Measurements from ENCODE around the gene ANKRD6. TPM values are rescaled to one million over a fixed set of nuclear protein-coding genes. Genes with fewer than 3 reads are reported as not detected.

ANKRD6 gene
- total and polyA plus RNA-seq, 11 donors, result 3.5 to 14.1 (median 10.2) TPM

DNA sequence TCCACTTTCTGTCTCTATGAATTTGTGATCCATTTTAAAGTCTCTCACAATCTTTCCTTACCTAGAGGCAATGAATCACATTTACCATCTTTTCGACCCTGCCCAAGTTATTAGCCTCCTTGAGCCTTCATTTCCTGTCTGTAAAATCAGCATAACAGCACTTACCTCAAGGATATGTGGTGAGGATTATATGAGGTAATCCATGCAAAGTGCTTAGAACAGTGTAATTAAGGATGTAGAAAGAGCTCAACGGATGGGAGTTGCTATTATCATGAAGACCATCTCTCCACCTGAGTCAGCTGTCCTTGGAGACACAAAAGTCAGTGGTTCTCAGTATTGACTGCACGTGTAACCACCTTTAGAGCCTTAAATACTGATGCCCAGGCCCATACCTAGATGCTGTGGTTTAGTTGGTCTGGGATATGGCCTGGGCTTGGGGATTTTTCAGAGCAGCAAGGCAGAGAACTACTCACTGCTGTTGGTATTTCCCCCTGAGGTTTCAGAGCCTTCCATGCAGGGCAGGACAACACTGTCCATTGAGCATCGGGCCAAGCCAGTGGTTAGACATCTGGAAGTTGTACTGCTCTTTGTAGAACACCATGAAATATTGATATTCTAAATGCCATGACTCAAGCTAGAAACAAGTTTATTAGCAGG is 149.8 kb downstream of the ANKRD6 start:
- DNase-seq (no peak), ATAC-seq (no peak)
- no peak overlapping the region for H3K27ac ChIP-seq
- H3K4me1 ChIP-seq, result peaks cover 0 to 4% (median 0%) of the 10 kb centered on the region in 12 donors
- no peaks in the 10 kb centered on the region for H3K36me3 ChIP-seq
- intact Hi-C loops (cut with DNase I), result no loop called here
- no peaks in the 10 kb centered on the region for H3K27me3 ChIP-seq
- no peak for TF ChIP-seq POLR2A (IDR thresholded peaks at IDR 0.05)
- TF ChIP-seq, protein P1, sequence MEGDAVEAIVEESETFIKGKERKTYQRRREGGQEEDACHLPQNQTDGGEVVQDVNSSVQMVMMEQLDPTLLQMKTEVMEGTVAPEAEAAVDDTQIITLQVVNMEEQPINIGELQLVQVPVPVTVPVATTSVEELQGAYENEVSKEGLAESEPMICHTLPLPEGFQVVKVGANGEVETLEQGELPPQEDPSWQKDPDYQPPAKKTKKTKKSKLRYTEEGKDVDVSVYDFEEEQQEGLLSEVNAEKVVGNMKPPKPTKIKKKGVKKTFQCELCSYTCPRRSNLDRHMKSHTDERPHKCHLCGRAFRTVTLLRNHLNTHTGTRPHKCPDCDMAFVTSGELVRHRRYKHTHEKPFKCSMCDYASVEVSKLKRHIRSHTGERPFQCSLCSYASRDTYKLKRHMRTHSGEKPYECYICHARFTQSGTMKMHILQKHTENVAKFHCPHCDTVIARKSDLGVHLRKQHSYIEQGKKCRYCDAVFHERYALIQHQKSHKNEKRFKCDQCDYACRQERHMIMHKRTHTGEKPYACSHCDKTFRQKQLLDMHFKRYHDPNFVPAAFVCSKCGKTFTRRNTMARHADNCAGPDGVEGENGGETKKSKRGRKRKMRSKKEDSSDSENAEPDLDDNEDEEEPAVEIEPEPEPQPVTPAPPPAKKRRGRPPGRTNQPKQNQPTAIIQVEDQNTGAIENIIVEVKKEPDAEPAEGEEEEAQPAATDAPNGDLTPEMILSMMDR (IDR thresholded peaks at IDR 0.05), result no peak
- no peak overlapping the region for H3K4me3 ChIP-seq
- WGBS, 4 donors, result 88 to 90% (median 89%) methylated on average over 4 of the region's 4 CpGs
- no peaks in the 10 kb centered on the region for H3K9me3 ChIP-seq

DNA sequence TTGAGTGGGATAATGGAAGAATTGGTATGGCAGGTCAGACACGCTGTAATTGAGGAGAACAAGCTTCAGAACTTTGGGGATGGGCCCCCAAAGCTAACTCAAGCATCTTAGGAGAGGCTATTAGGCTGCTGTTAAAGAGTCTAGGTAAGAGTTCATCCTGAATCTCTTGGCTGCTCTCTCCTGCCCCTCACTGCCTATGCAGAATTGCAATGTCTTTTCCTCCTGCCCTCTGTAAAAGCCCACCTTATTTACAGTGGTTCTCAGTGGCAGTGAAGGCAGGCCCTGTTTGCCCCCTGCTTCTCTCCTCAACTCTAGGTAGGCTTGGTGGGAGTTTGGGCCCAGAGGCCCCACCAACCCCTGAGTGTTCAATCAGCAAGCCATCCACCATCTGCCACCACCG is 150.6 kb downstream of the ANKRD6 start:
- 88 to 100% (median 97%) methylated on average over 2 of the region's 2 CpGs for WGBS, 4 donors
- Histone ChIP-seq H3K27ac (no peak overlapping the region), H3K36me3 (no peaks in the 10 kb centered on the region), H3K4me3 (no peak overlapping the region), H3K9me3 (no peaks in the 10 kb centered on the region), H3K27me3 (no peaks in the 10 kb centered on the region), H3K4me1 (peaks cover 0 to 4% (median 0%) of the 10 kb centered on the region in 12 donors)
- intact Hi-C loops (cut with DNase I), result no loop called here
- no peak for ATAC-seq
- no peak for DNase-seq
- TF ChIP-seq, protein P1 (IDR thresholded peaks at IDR 0.05), result no peak
- TF ChIP-seq POLR2A (IDR thresholded peaks at IDR 0.05), result no peak

DNA sequence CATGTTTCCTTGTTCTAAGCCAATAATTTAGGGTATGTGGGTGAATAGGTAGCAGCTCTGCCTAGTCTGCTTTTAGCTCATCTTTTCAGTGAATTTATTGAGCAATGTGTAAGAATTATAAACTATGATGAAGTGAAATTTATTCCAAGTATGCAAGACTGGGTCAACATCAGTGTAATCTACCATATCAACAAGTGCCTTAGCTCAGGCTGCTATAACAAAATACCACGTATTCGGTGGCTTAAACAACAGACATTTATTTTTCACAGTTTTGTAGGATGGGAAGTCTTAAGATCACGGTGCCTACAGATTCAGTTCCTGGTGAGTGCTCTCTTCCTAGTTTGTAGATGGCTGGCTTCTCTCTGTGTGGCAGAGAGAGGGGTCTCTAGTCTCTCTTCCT is 151.6 kb downstream of the ANKRD6 start:
- Histone ChIP-seq H3K27ac (no peak overlapping the region), H3K27me3 (no peaks in the 10 kb centered on the region), H3K9me3 (no peaks in the 10 kb centered on the region), H3K4me1 (peaks cover 0 to 4% (median 0%) of the 10 kb centered on the region in 12 donors), H3K36me3 (no peaks in the 10 kb centered on the region), H3K4me3 (no peak overlapping the region)
- ATAC-seq (no peak), DNase-seq (no peak)
- intact Hi-C loops (cut with DNase I), result no loop called here
- WGBS, 4 donors, result 81 to 89% (median 86%) methylated on average over 3 of the region's 3 CpGs
- TF ChIP-seq POLR2A (IDR thresholded peaks at IDR 0.05), result no peak
- TF ChIP-seq, protein P1 (IDR thresholded peaks at IDR 0.05), result no peak

DNA sequence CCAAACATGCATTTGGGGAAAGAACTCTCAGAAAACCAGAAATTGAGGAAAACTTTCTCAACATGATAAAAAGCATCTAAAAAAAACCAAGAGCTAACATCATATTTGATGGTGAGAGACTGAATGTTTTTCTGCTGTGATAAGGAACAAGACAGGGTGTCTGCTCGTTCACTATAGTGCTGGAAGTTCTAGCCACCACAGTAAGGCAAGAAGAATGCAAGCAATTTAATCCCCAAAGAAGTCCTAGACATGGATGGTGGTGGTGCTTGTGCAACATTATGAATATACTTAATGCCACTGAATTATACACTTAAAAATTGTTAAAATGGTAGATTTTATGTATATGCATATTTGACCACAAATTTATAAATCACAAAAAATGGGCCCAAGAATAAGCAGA is 152.2 kb downstream of the ANKRD6 start:
- ATAC-seq, result no peak
- intact Hi-C loops (cut with DNase I), result no loop called here
- no peak overlapping the region for H3K4me3 ChIP-seq

More for the DNA sequence above, 152.2 kb downstream of the ANKRD6 start:
- no peak overlapping the region for H3K27ac ChIP-seq
- H3K9me3 ChIP-seq, result no peaks in the 10 kb centered on the region
- H3K36me3 ChIP-seq, result no peaks in the 10 kb centered on the region
- WGBS, 4 donors, result 65 to 75% (median 70%) methylated on average over 1 of the region's 1 CpG
- peaks cover 0 to 4% (median 0%) of the 10 kb centered on the region in 12 donors for H3K4me1 ChIP-seq
- no peak for DNase-seq
- TF ChIP-seq, protein P1 (IDR thresholded peaks at IDR 0.05), result no peak
- no peak for TF ChIP-seq POLR2A (IDR thresholded peaks at IDR 0.05)
- no peaks in the 10 kb centered on the region for H3K27me3 ChIP-seq

Data from heart left ventricle (tissue), 16 donors.